HepG2 (cell line): ENCODE measurements around the gene MRPL30. TPM values are rescaled to one million over a fixed set of nuclear protein-coding genes. Genes with fewer than 3 reads are reported as not detected.
A peak's percentile ranks its signal among the peaks of the same experiment; 100 is the strongest.

Experiments used
- DMAP1 ChIP-seq: IDR thresholded peaks from 2 replicates; pipeline ENCODE4 v1.6.1; 2016
- ETV6 ChIP-seq: sonication (generic); formaldehyde crosslinking; conservative IDR thresholded peaks from 2 replicates; pipeline ENCODE4 v1.4.0; 2020; ENCODE audit warnings: missing genetic modification reagents
- FOXP1 ChIP-seq, 2 experiments: fragments of 450-650 bp in 1 of 2; IDR thresholded peaks; 2 replicates each; pipeline ENCODE4 v1.6.1; 2017 to 2018; ENCODE audit warnings: antibody characterized with exemption in 1 of 2
- GTF3A ChIP-seq: sonication (generic); formaldehyde crosslinking; conservative IDR thresholded peaks from 2 replicates; pipeline ENCODE4 v1.4.0; 2020; ENCODE audit warnings: mild to moderate bottlenecking, missing genetic modification reagents
- KLF6 ChIP-seq: IDR thresholded peaks from 2 replicates; pipeline ENCODE4 v1.8.0; 2016; ENCODE audit warnings: missing biosample characterization, missing genetic modification reagents
- NAIF1 ChIP-seq: sonication (generic); formaldehyde crosslinking; IDR thresholded peaks from 2 replicates; pipeline ENCODE4 v1.5.0; 2020; ENCODE audit warnings: mild to moderate bottlenecking, missing genetic modification reagents, borderline replicate concordance
- NBN ChIP-seq: fragments of 450-650 bp; conservative IDR thresholded peaks from 2 replicates; pipeline ENCODE4 v1.6.1; 2017
- NFIC ChIP-seq: IDR thresholded peaks from 2 replicates; pipeline ENCODE4 v1.6.1; 2012; ENCODE audit warnings: mild to moderate bottlenecking, low read length, inconsistent platforms
- NFRKB ChIP-seq: fragments of 450-650 bp; IDR thresholded peaks from 2 replicates; pipeline ENCODE4 v1.6.1; 2017
- NFYC ChIP-seq: IDR thresholded peaks from 2 replicates; pipeline ENCODE4 v1.6.1; 2016; ENCODE audit warnings: missing genetic modification reagents, missing compliant biosample characterization
- PCBP1 ChIP-seq: fragments of 200-400 bp; formaldehyde crosslinking; IDR thresholded peaks from 2 replicates; pipeline ENCODE4 v1.6.1; 2017; ENCODE audit warnings: mild to moderate bottlenecking, low read depth, low read length, borderline replicate concordance
- TBX2 ChIP-seq: sonication (generic); formaldehyde crosslinking; IDR thresholded peaks from 2 replicates; pipeline ENCODE4 v1.5.0; 2020; ENCODE audit warnings: missing genetic modification reagents, mild to moderate bottlenecking, borderline replicate concordance
- ZIK1 ChIP-seq: sonication (generic); formaldehyde crosslinking; IDR thresholded peaks from 2 replicates; pipeline ENCODE4 v1.5.0; 2020; ENCODE audit warnings: mild to moderate bottlenecking, low read depth, missing genetic modification reagents, borderline replicate concordance
- ZNF20 ChIP-seq: sonication (generic); formaldehyde crosslinking; IDR thresholded peaks from 2 replicates; pipeline ENCODE4 v1.4.0; 2020; ENCODE audit warnings: mild to moderate bottlenecking, moderate library complexity, missing genetic modification reagents
- ZNF326 ChIP-seq: sonication (generic); formaldehyde crosslinking; IDR thresholded peaks from 2 replicates; pipeline ENCODE4 v1.4.0; 2020; ENCODE audit warnings: missing genetic modification reagents, borderline replicate concordance
- ZNF552 ChIP-seq: sonication (generic); formaldehyde crosslinking; IDR thresholded peaks from 2 replicates; pipeline ENCODE4 v1.9.0; 2022; ENCODE audit warnings: missing genetic modification reagents, mild to moderate bottlenecking, borderline replicate concordance
- ZNF724P ChIP-seq: sonication (generic); formaldehyde crosslinking; IDR thresholded peaks from 2 replicates; pipeline ENCODE4 v1.8.0; 2022; ENCODE audit warnings: missing genetic modification reagents, borderline replicate concordance
- ZNF737 ChIP-seq: sonication (generic); formaldehyde crosslinking; IDR thresholded peaks from 2 replicates; pipeline ENCODE4 v1.5.0; 2020; ENCODE audit warnings: missing genetic modification reagents, mild to moderate bottlenecking, borderline replicate concordance
- ZNF83 ChIP-seq: sonication (generic); formaldehyde crosslinking; IDR thresholded peaks from 2 replicates; pipeline ENCODE4 v1.4.0; 2020; ENCODE audit warnings: missing genetic modification reagents, mild to moderate bottlenecking, borderline replicate concordance
- polyA plus RNA-seq, 8 experiments: library from polyadenylated mRNA; depleted of rRNA in 3 of 8; stranded (reverse) in 7 of 8; unstranded in 1 of 8; fragments of >200 nt; fragmentation: Illumina TruSeq in 4 of 8; extraction: Trizol in 4 of 8; gene quantifications; 2 replicates each; pipeline versions ENCODE4 v1.2.1 to v1.2.3, GENCODE V29; 2011 to 2016; ENCODE audit warnings: low read depth in 4 of 8, missing spikeins in 1 of 8, mixed read lengths in 1 of 8; ENCODE audit not compliant: insufficient read depth in 1 of 8
- total RNA-seq, 5 experiments: library from RNA; depleted of rRNA; stranded (reverse); fragments of >200 nt; fragmentation: Illumina TruSeq; extraction: Trizol; gene quantifications; 2 replicates each; pipeline ENCODE4 v1.2.3, GENCODE V29; 2016; ENCODE audit warnings: low read depth in 1 of 5
- TF ChIP-seq, protein P1 (sequence below): IDR thresholded peaks from 2 replicates; pipeline ENCODE4 v1.6.1; 2012; ENCODE audit warnings: low read depth, low read length, improper control_type of control experiment
- TF ChIP-seq, protein P2 (sequence below): sonication (generic); formaldehyde crosslinking; IDR thresholded peaks from 2 replicates; pipeline ENCODE4 v1.4.0; 2020; ENCODE audit warnings: missing genetic modification reagents, low read depth, mild to moderate bottlenecking, borderline replicate concordance
- TF ChIP-seq, protein P3 (sequence below): sonication (generic); formaldehyde crosslinking; IDR thresholded peaks from 2 replicates; pipeline ENCODE4 v1.5.1; 2020; ENCODE audit warnings: mild to moderate bottlenecking, missing genetic modification reagents, moderate library complexity
- TF ChIP-seq, protein P4 (sequence below): sonication (generic); formaldehyde crosslinking; IDR thresholded peaks from 2 replicates; pipeline ENCODE4 v1.8.1; 2023; ENCODE audit warnings: mild to moderate bottlenecking, missing genetic modification reagents

MRPL30 gene
- total and polyA plus RNA-seq, 2 of the 13 experiments (the other 11 are each of a cell fraction or from before 2014, with no cell fraction given): 30.2 to 75.3 TPM

GRCh38 chr2:99141110-99142108 is 39.6 kb upstream of the MRPL30 start, which contains the start of gene C2orf15 (continued):
- 0 out of 2 replicates have a peak, but pooled peaks have one; percentile 45 for TF ChIP-seq ZNF737 (CRISPR knock-in tag)
- TF ChIP-seq TBX2 (CRISPR knock-in tag): no peak; the same call in none of the 2 replicates
- TF ChIP-seq NFRKB: no peak
- peak; percentile 86; the same call in 1 of the 2 replicates for TF ChIP-seq DMAP1 (CRISPR knock-in tag)
- peak; percentile 86 for TF ChIP-seq KLF6 (CRISPR knock-in tag)
- TF ChIP-seq ZIK1 (CRISPR knock-in tag): peak; percentile 88
- no peak; the same call in 1 of the 2 replicates for TF ChIP-seq ZNF724P (CRISPR knock-in tag)
- TF ChIP-seq, protein P1, sequence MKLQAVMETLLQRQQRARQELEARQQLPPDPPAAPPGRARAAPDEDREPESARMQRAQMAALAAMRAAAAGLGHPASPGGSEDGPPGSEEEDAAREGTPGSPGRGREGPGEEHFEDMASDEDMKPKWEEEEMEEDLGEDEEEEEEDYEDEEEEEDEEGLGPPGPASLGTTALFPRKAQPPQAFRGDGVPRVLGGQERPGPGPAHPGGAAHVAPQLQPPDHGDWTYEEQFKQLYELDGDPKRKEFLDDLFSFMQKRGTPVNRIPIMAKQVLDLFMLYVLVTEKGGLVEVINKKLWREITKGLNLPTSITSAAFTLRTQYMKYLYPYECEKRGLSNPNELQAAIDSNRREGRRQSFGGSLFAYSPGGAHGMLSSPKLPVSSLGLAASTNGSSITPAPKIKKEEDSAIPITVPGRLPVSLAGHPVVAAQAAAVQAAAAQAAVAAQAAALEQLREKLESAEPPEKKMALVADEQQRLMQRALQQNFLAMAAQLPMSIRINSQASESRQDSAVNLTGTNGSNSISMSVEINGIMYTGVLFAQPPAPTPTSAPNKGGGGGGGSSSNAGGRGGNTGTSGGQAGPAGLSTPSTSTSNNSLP: no peak
- 0 out of 2 replicates have a peak, but pooled peaks have one; percentile 64 for TF ChIP-seq GTF3A (CRISPR knock-in tag)
- no peak for TF ChIP-seq ZNF326 (CRISPR knock-in tag)
- peak; percentile 95 for TF ChIP-seq NAIF1 (CRISPR knock-in tag)
- TF ChIP-seq, protein P2, sequence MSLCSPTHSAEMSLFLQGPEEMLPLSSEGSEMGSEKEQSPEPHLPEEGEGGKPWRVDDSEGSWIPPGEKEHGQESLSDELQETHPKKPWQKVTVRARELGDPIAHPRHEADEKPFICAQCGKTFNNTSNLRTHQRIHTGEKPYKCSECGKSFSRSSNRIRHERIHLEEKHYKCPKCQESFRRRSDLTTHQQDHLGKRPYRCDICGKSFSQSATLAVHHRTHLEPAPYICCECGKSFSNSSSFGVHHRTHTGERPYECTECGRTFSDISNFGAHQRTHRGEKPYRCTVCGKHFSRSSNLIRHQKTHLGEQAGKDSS (CRISPR knock-in tag): peak; percentile 43; the same call in 1 of the 2 replicates
- peak; percentile 6; the same call in 1 of the 2 replicates for TF ChIP-seq NFYC (CRISPR knock-in tag)
- TF ChIP-seq, protein P3, sequence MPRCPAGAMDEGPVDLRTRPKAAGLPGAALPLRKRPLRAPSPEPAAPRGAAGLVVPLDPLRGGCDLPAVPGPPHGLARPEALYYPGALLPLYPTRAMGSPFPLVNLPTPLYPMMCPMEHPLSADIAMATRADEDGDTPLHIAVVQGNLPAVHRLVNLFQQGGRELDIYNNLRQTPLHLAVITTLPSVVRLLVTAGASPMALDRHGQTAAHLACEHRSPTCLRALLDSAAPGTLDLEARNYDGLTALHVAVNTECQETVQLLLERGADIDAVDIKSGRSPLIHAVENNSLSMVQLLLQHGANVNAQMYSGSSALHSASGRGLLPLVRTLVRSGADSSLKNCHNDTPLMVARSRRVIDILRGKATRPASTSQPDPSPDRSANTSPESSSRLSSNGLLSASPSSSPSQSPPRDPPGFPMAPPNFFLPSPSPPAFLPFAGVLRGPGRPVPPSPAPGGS (CRISPR knock-in tag): peak; percentile 75
- no peak; the same call in 1 of the 2 replicates for TF ChIP-seq ETV6 (CRISPR knock-in tag)
- TF ChIP-seq NBN: no peak
- 0 out of 2 replicates have a peak, but pooled peaks have one; percentile 12 for TF ChIP-seq ZNF552 (CRISPR knock-in tag)
- no peak for TF ChIP-seq NFIC
- TF ChIP-seq, protein P4, sequence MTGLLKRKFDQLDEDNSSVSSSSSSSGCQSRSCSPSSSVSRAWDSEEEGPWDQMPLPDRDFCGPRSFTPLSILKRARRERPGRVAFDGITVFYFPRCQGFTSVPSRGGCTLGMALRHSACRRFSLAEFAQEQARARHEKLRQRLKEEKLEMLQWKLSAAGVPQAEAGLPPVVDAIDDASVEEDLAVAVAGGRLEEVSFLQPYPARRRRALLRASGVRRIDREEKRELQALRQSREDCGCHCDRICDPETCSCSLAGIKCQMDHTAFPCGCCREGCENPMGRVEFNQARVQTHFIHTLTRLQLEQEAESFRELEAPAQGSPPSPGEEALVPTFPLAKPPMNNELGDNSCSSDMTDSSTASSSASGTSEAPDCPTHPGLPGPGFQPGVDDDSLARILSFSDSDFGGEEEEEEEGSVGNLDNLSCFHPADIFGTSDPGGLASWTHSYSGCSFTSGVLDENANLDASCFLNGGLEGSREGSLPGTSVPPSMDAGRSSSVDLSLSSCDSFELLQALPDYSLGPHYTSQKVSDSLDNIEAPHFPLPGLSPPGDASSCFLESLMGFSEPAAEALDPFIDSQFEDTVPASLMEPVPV (CRISPR knock-in tag): no peak; the same call in 1 of the 2 replicates
- TF ChIP-seq FOXP1 (IDR thresholded peaks at IDR 0.05): no peak
- no peak for TF ChIP-seq FOXP1 (CRISPR knock-in tag; IDR thresholded peaks at IDR 0.05)
- TF ChIP-seq ZNF83: no peak; the same call in 1 of the 2 replicates
- peak; percentile 93 for TF ChIP-seq PCBP1
- TF ChIP-seq ZNF20 (CRISPR knock-in tag): no peak
